Measurements from ENCODE around the gene GRK1. TPM values are rescaled to one million over a fixed set of nuclear protein-coding genes. Genes with fewer than 3 reads are reported as not detected.

The GRK1 gene
- total and polyA plus RNA-seq, 2 of the 13 experiments (the other 11 are each of a cell fraction or from before 2014, with no cell fraction given) = 0.07 to 0.12 TPM

- H3K4me1 ChIP-seq (ENCODE audit: insufficient read depth, low read length) = peaks cover 6% of the 10 kb centered on the region
- FAIRE-seq (no peak), DNase-seq (ENCODE audit: low spot score) (no peak), ATAC-seq (no peak)
- no peaks in the 10 kb centered on the region for H4K20me1 ChIP-seq (ENCODE audit: insufficient read depth, low read length)
- no peak overlapping the region for H2AFZ ChIP-seq (ENCODE audit: low read length)
- in situ Hi-C loops (cut with HindIII; ENCODE audit: extremely low pct_ligation_motif_present, low pct_unique_long_range_greater_than_20kb) = no loop called here
- H3K79me2 ChIP-seq (ENCODE audit: insufficient read depth, low read length) = no peaks in the 10 kb centered on the region
- WGBS (ENCODE audit: low lambda C conversion rate) = 0% methylated on average over 3 of the region's 11 CpGs
- no peak overlapping the region for H3K27ac ChIP-seq (ENCODE audit: extremely low read length, insufficient read depth, low read length)
- ChIA-PET CTCF (ENCODE audit: low intra/inter-chr PET ratio, low total read pairs) (no interaction called here), POLR2A (no interaction called here)
- intact Hi-C loops (cut with micrococcal nuclease; ENCODE audit: unreplicated experiment) = no loop called here
- no TSS peak for BruUV-seq (replicated peaks)
- TF ChIP-seq GABPA (IDR thresholded peaks at IDR 0.05; ENCODE audit: low read depth, low read length) = no peak
- TF ChIP-seq GABPA (CRISPR knock-in tag; IDR thresholded peaks at IDR 0.05; ENCODE audit: low read depth) = peak; percentile 50; the same call in 1 of the 2 replicates
- TF ChIP-seq ZNF329 (CRISPR knock-in tag; IDR thresholded peaks at IDR 0.05; ENCODE audit: low read depth) = no peak
- TF ChIP-seq CENPX (CRISPR knock-in tag; IDR thresholded peaks at IDR 0.05) = no peak
- TF ChIP-seq ZNF776 (CRISPR knock-in tag; IDR thresholded peaks at IDR 0.05) = no peak
- no peak overlapping the region for H3K4me3 ChIP-seq (replicated peaks in 1 of 3; ENCODE audit: insufficient read depth in 1 of 3, low read depth in 2 of 3, low read length in 3 of 3)
- no peaks in the 10 kb centered on the region for H3K9me3 ChIP-seq (ENCODE audit: low read length)
- no peaks in the 10 kb centered on the region for H3K36me3 ChIP-seq (replicated peaks in 1 of 2; ENCODE audit: control insufficient read depth in 1 of 2, insufficient read depth in 2 of 2, low read length in 2 of 2)
- no peak overlapping the region for H3K4me2 ChIP-seq (ENCODE audit: low read depth, low read length)
- peaks cover 6 to 28% of the 10 kb centered on the region in 2 experiments for H3K27me3 ChIP-seq (ENCODE audit: control insufficient read depth in 1 of 2, insufficient read depth in 2 of 2, low read length in 2 of 2)
- H3K9ac ChIP-seq (ENCODE audit: insufficient read depth, low read depth, low read length) = no peak overlapping the region
Observed at GRCh38 chr13:113753171-113753570, 86.2 kb downstream of the GRK1 start.

DNA sequence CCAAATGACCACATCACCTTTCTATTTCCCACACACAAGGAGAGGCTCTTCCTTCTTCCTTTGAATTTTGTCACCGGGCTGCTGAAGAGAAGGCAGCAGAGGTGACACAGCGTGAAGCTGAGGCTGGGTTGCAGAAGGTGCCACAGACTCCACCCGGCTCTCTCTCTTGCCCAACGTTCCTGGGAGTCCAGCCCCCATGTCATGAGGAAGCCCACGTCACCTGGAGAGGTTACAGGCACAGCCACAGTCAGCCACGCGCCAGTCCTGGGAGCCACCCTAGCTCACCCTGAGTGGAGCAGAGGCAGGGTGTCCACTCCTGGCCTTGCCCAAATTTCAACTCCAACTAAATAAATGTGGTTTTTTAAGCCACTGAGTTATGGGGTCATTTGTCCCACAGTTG lies 87.2 kb downstream of the GRK1 start:
- peaks cover 9% of the 10 kb centered on the region for H3K4me1 ChIP-seq (ENCODE audit: insufficient read depth, low read length)
- FAIRE-seq = no peak
- H3K4me2 ChIP-seq (ENCODE audit: low read depth, low read length) = no peak overlapping the region
- POLR2A ChIA-PET = no interaction called here
- intact Hi-C loops (cut with micrococcal nuclease; ENCODE audit: unreplicated experiment) = no loop called here
- no peaks in the 10 kb centered on the region for H3K9me3 ChIP-seq (ENCODE audit: low read length)
- H3K9ac ChIP-seq (ENCODE audit: insufficient read depth, low read depth, low read length) = no peak overlapping the region
- BruUV-seq (replicated peaks) = no TSS peak
- in situ Hi-C loops (cut with HindIII; ENCODE audit: extremely low pct_ligation_motif_present, low pct_unique_long_range_greater_than_20kb) = no loop called here
- CTCF ChIA-PET (ENCODE audit: low intra/inter-chr PET ratio, low total read pairs) = no interaction called here
- H3K27me3 ChIP-seq (ENCODE audit: control insufficient read depth in 1 of 2, insufficient read depth in 2 of 2, low read length in 2 of 2) = peaks cover 6 to 37% of the 10 kb centered on the region in 2 experiments
- H3K36me3 ChIP-seq (replicated peaks in 1 of 2; ENCODE audit: control insufficient read depth in 1 of 2, insufficient read depth in 2 of 2, low read length in 2 of 2) = no peaks in the 10 kb centered on the region
- no peak overlapping the region for H3K27ac ChIP-seq (ENCODE audit: extremely low read length, insufficient read depth, low read length)
- WGBS (ENCODE audit: low lambda C conversion rate) = 24% methylated on average over 4 of the region's 7 CpGs
- ATAC-seq = no peak
- no peaks in the 10 kb centered on the region for H3K79me2 ChIP-seq (ENCODE audit: insufficient read depth, low read length)
- no peak overlapping the region for H3K4me3 ChIP-seq (replicated peaks in 1 of 3; ENCODE audit: insufficient read depth in 1 of 3, low read depth in 2 of 3, low read length in 3 of 3)
- no peaks in the 10 kb centered on the region for H4K20me1 ChIP-seq (ENCODE audit: insufficient read depth, low read length)
- no peak for DNase-seq (ENCODE audit: low spot score)
- no peak overlapping the region for H2AFZ ChIP-seq (ENCODE audit: low read length)
- no peak for TF ChIP-seq PAX8 (CRISPR knock-in tag; IDR thresholded peaks at IDR 0.05; ENCODE audit: borderline replicate concordance)
- TF ChIP-seq, protein P1, sequence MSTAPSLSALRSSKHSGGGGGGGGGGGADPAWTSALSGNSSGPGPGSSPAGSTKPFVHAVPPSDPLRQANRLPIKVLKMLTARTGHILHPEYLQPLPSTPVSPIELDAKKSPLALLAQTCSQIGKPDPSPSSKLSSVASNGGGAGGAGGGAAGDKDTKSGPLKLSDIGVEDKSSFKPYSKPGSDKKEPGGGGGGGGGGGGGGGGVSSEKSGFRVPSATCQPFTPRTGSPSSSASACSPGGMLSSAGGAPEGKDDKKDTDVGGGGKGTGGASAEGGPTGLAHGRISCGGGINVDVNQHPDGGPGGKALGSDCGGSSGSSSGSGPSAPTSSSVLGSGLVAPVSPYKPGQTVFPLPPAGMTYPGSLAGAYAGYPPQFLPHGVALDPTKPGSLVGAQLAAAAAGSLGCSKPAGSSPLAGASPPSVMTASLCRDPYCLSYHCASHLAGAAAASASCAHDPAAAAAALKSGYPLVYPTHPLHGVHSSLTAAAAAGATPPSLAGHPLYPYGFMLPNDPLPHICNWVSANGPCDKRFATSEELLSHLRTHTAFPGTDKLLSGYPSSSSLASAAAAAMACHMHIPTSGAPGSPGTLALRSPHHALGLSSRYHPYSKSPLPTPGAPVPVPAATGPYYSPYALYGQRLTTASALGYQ (CRISPR knock-in tag; IDR thresholded peaks at IDR 0.05) = no peak
- TF ChIP-seq JARID2 (CRISPR knock-in tag; IDR thresholded peaks at IDR 0.05; ENCODE audit: insufficient replicate concordance) = no peak
- TF ChIP-seq, protein P2, sequence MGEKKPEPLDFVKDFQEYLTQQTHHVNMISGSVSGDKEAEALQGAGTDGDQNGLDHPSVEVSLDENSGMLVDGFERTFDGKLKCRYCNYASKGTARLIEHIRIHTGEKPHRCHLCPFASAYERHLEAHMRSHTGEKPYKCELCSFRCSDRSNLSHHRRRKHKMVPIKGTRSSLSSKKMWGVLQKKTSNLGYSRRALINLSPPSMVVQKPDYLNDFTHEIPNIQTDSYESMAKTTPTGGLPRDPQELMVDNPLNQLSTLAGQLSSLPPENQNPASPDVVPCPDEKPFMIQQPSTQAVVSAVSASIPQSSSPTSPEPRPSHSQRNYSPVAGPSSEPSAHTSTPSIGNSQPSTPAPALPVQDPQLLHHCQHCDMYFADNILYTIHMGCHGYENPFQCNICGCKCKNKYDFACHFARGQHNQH (CRISPR knock-in tag; IDR thresholded peaks at IDR 0.05) = no peak
- TF ChIP-seq TBX3 (IDR thresholded peaks at IDR 0.05; ENCODE audit: borderline replicate concordance) = no peak
- no peak for TF ChIP-seq NKX3-1 (CRISPR knock-in tag; IDR thresholded peaks at IDR 0.05)
- no peak for TF ChIP-seq ZMYM4 (CRISPR knock-in tag; IDR thresholded peaks at IDR 0.05)
- TF ChIP-seq HHEX (CRISPR knock-in tag; IDR thresholded peaks at IDR 0.05) = no peak
- no peak for TF ChIP-seq PCBP2 (optimal IDR thresholded peaks at IDR 0.05; ENCODE audit: low read depth, low read length, poor library complexity, severe bottlenecking)
- no peak for TF ChIP-seq KDM5B (CRISPR knock-in tag; IDR thresholded peaks at IDR 0.05; ENCODE audit: borderline replicate concordance)
- TF ChIP-seq PLSCR1 (CRISPR knock-in tag; IDR thresholded peaks at IDR 0.05; ENCODE audit: borderline replicate concordance) = no peak
- no peak for TF ChIP-seq BORCS8-MEF2B (CRISPR knock-in tag; IDR thresholded peaks at IDR 0.05)

Measured in HepG2 (cell line).